ENCODE results near the gene NRL.

GRCh38 chr14:24054324-24054641 is 60.5 kb downstream of the NRL start:
- TF ChIP-seq GATA3 (IDR thresholded peaks at IDR 0.05; ENCODE audit: low read depth, low read length) = no peak
- no peak for TF ChIP-seq GATA2 (IDR thresholded peaks at IDR 0.05; ENCODE audit: low read depth, low read length)

Data from SH-SY5Y (cell line).